Measurements from ENCODE around the gene CCDC182.

CCDC182 gene

GRCh38 chr17:57752031-57752905 lies 7.2 kb upstream of the CCDC182 start:
- in situ Hi-C loops (cut with MboI; ENCODE audit: low sequenced_read_pairs, unreplicated experiment) = no loop called here
- no peak for TF ChIP-seq CTCF (IDR thresholded peaks at IDR 0.05; ENCODE audit: borderline replicate concordance, control extremely low read depth, extremely low read depth, insufficient read depth, missing control alignments)
- no peak for DNase-seq (ENCODE audit: low spot score)

GRCh38 chr17:57751348-57751971 lies 6.4 kb upstream of the CCDC182 start:
- TF ChIP-seq CTCF (IDR thresholded peaks at IDR 0.05; ENCODE audit: borderline replicate concordance, control extremely low read depth, extremely low read depth, insufficient read depth, missing control alignments) = no peak
- in situ Hi-C loops (cut with MboI; ENCODE audit: low sequenced_read_pairs, unreplicated experiment) = no loop called here
- no peak for DNase-seq (ENCODE audit: low spot score)

GRCh38 chr17:57750895-57751294 lies 5.8 kb upstream of the CCDC182 start:
- DNase-seq (ENCODE audit: low spot score) = no peak
- in situ Hi-C loops (cut with MboI; ENCODE audit: low sequenced_read_pairs, unreplicated experiment) = no loop called here

GRCh38 chr17:57750109-57750871 lies 5.2 kb upstream of the CCDC182 start:
- in situ Hi-C loops (cut with MboI; ENCODE audit: low sequenced_read_pairs, unreplicated experiment) = no loop called here
- DNase-seq (ENCODE audit: low spot score) = no peak
- TF ChIP-seq CTCF (IDR thresholded peaks at IDR 0.05; ENCODE audit: borderline replicate concordance, control extremely low read depth, extremely low read depth, insufficient read depth, missing control alignments) = no peak

More at GRCh38 chr17:57750895-57751294, 5.8 kb upstream of the CCDC182 start:
- TF ChIP-seq CTCF (IDR thresholded peaks at IDR 0.05; ENCODE audit: borderline replicate concordance, control extremely low read depth, extremely low read depth, insufficient read depth, missing control alignments) = no peak

GRCh38 chr17:57749701-57750100 lies 4.6 kb upstream of the CCDC182 start:
- in situ Hi-C loops (cut with MboI; ENCODE audit: low sequenced_read_pairs, unreplicated experiment) = loop anchor here (5.0 to 10.0 kb wide), 2 partner anchors 507 to 625 kb away; no protein-coding TSS in a partner anchor
- DNase-seq (ENCODE audit: low spot score) = no peak
- no peak for TF ChIP-seq CTCF (IDR thresholded peaks at IDR 0.05; ENCODE audit: borderline replicate concordance, control extremely low read depth, extremely low read depth, insufficient read depth, missing control alignments)
